Common myeloid progenitor, CD34-positive (primary cell): ENCODE results near the gene COX15. TPM values are rescaled to one million over a fixed set of nuclear protein-coding genes. Genes with fewer than 3 reads are reported as not detected.

Experiments used
- CTCF ChIA-PET: fragments of 350-600 bp; sonication (Branson Sonifier 250); formaldehyde crosslinking; loops from one replicate; lab custom pipeline; 2021; ENCODE audit warnings: antibody characterized with exemption; lab: Charles Lee
- POLR2A ChIA-PET: fragments of 350-600 bp; sonication (Branson Sonifier 250); formaldehyde crosslinking; loops from one replicate; lab custom pipeline; 2021; ENCODE audit warnings: antibody characterized with exemption; lab: Charles Lee
- DNase-seq, 3 donors: peaks; one replicate each; pipeline versions ENCODE4 v3.0.0 to v3.0.0-alpha.2; 2013
- H3K27ac ChIP-seq, 2 experiments: 1 replicate in 1 of 2; 2 replicates in 1 of 2; pipeline ENCODE4 v1.7.0; 2013; ENCODE audit warnings: inconsistent platforms in 2 of 2, low read length in 2 of 2, mild to moderate bottlenecking in 2 of 2, low read depth in 1 of 2, moderate library complexity in 1 of 2; ENCODE audit not compliant: severe bottlenecking in 2 of 2, insufficient read depth in 1 of 2, poor library complexity in 1 of 2
- H3K27me3 ChIP-seq, 5 experiments: replicated peaks in 2 of 5; 1 replicate in 3 of 5; 2 replicates in 2 of 5; pipeline versions ENCODE4 v1.6.1 to v1.7.0; 2013; ENCODE audit warnings: low read length in 4 of 5, mild to moderate bottlenecking in 2 of 5, moderate library complexity in 2 of 5, inconsistent platforms in 1 of 5; ENCODE audit not compliant: insufficient read depth in 5 of 5, control insufficient read depth in 4 of 5
- H3K36me3 ChIP-seq, 4 experiments: 1 replicate in 2 of 4; 2 replicates in 2 of 4; pipeline versions ENCODE4 v1.6.1 to v1.7.0; 2013; ENCODE audit warnings: low read length in 3 of 4, control low read depth in 1 of 4, mild to moderate bottlenecking in 1 of 4; ENCODE audit not compliant: control insufficient read depth in 4 of 4, insufficient read depth in 4 of 4
- H3K4me1 ChIP-seq, 4 experiments: 1 replicate in 3 of 4; 2 replicates in 1 of 4; pipeline versions ENCODE4 v1.6.1 to v1.7.1; 2013; ENCODE audit warnings: low read length in 3 of 4, mild to moderate bottlenecking in 3 of 4, control low read depth in 1 of 4, inconsistent platforms in 1 of 4, moderate library complexity in 1 of 4; ENCODE audit not compliant: control insufficient read depth in 4 of 4, insufficient read depth in 4 of 4; ENCODE audit errors: control extremely low read depth in 1 of 4
- H3K4me3 ChIP-seq, 7 experiments: 1 replicate in 4 of 7; 2 replicates in 3 of 7; pipeline versions ENCODE4 v1.5.1 to v1.7.0; 2013; ENCODE audit warnings: mild to moderate bottlenecking in 7 of 7, low read length in 6 of 7, moderate library complexity in 6 of 7, inconsistent platforms in 2 of 7, low read depth in 2 of 7, control low read depth in 1 of 7; ENCODE audit not compliant: insufficient read depth in 4 of 7, control insufficient read depth in 1 of 7; ENCODE audit errors: extremely low read depth in 1 of 7
- H3K9me3 ChIP-seq, 5 experiments: 1 replicate in 4 of 5; 2 replicates in 1 of 5; pipeline versions ENCODE4 v1.6.1 to v1.7.1; 2013; ENCODE audit warnings: low read length in 4 of 5, mild to moderate bottlenecking in 2 of 5, inconsistent platforms in 1 of 5, low read depth in 1 of 5, moderate library complexity in 1 of 5; ENCODE audit not compliant: control insufficient read depth in 4 of 5, insufficient read depth in 2 of 5; ENCODE audit errors: control extremely low read depth in 1 of 5
- WGBS: methylation state at CpG from one replicate; pipeline ENCODE4 v1.1.5; 2013; ENCODE audit not compliant: insufficient coverage; 5-methylcytosine and 5-hydroxymethylcytosine counted together
- polyA plus RNA-seq: library from polyadenylated mRNA; unstranded; fragments of 120-200 nt; gene quantifications from one replicate; pipeline ENCODE4 v1.2.1, GENCODE V29; 2013

The COX15 gene
- polyA plus RNA-seq = 39.3 TPM

GRCh38 chr10:99732033-99732842 lies at the start of gene COX15, which contains the start of gene CUTC:
COX15 (minus strand) TSS chr10:99732127; CDS start chr10:99732049, 78 bp downstream.
CUTC (plus strand) TSS chr10:99732234; CDS start chr10:99732349, 115 bp downstream.
- POLR2A ChIA-PET = no interaction called here
- H3K27me3 ChIP-seq = no peaks in the 10 kb centered on the region
- WGBS = 0% methylated on average over 73 of the region's 73 CpGs
- H3K9me3 ChIP-seq = no peaks in the 10 kb centered on the region
- DNase-seq = peak; percentile 97 to 98 (median 98)
- peak within 1 kb of the TSS; percentile 81 to 85 for H3K27ac ChIP-seq
- H3K36me3 ChIP-seq = peaks cover 0 to 29% (median 18%) of the 10 kb centered on the region in 4 experiments
- peaks cover 7 to 22% (median 14%) of the 10 kb centered on the region in 4 experiments for H3K4me1 ChIP-seq
- CTCF ChIA-PET = interaction anchor here (0.5 to 1.7 kb wide), 9 partner anchors 9 to 464 kb away, joined by 3 to 7 read pairs (median 3); no protein-coding TSS in a partner anchor
- H3K4me3 ChIP-seq = peak within 1 kb of the TSS; percentile 80 to 99 (median 95)

GRCh38 chr10:99779335-99779734 lies 47.4 kb upstream of the COX15 start:
- ChIA-PET POLR2A (no interaction called here), CTCF (no interaction called here)

GRCh38 chr10:99777918-99778714 lies 46.2 kb upstream of the COX15 start:
- H3K9me3 ChIP-seq = peaks cover 0 to 3% (median 0%) of the 10 kb centered on the region in 5 experiments
- no peaks in the 10 kb centered on the region for H3K27me3 ChIP-seq
- no peak overlapping the region for H3K4me3 ChIP-seq
- POLR2A ChIA-PET = no interaction called here
- WGBS = no CpG with 5 or more reads among the region's 1 CpG
- peak in 1 of 3 donors; percentile 12 for DNase-seq
- H3K4me1 ChIP-seq = peaks cover 4 to 38% (median 8%) of the 10 kb centered on the region in 4 experiments
- no peak overlapping the region for H3K27ac ChIP-seq
- H3K36me3 ChIP-seq = no peaks in the 10 kb centered on the region
- CTCF ChIA-PET = no interaction called here

More at GRCh38 chr10:99779335-99779734, 47.4 kb upstream of the COX15 start:
- H3K36me3 ChIP-seq = no peaks in the 10 kb centered on the region
- no peaks in the 10 kb centered on the region for H3K27me3 ChIP-seq
- WGBS = 67% methylated on average over 2 of the region's 4 CpGs
- DNase-seq = peak in 2 of 3 donors; percentile 42 to 44
- H3K9me3 ChIP-seq = peaks cover 0 to 3% (median 0%) of the 10 kb centered on the region in 5 experiments
- peak overlapping the region in 2 of 7 experiments; percentile 17 to 56 for H3K4me3 ChIP-seq
- H3K4me1 ChIP-seq = peaks cover 4 to 38% (median 8%) of the 10 kb centered on the region in 4 experiments
- H3K27ac ChIP-seq = no peak overlapping the region

DNA sequence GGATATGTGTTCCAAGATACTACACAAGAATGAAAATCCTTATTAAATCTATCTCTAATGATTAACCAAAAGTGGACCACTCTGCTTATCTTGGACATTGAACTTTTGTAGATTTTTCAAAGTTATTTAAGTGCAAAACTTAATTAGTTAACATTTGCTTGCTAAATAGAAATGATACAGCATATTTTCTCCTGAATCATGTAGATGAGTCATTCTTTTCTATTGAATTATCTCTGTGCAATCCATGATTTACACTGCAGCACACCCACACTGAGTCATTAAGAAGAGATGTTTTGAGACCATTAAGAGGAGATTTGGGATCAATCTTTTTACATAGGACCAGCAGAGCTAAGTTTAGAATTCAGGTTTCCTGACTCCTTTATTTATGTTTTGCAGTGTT lies 43.9 kb upstream of the COX15 start:
- no peak overlapping the region for H3K27ac ChIP-seq
- peak; percentile 33 to 81 (median 74) for DNase-seq
- CTCF ChIA-PET = no interaction called here
- no peak overlapping the region for H3K4me3 ChIP-seq
- POLR2A ChIA-PET = no interaction called here
- H3K36me3 ChIP-seq = no peaks in the 10 kb centered on the region
- H3K4me1 ChIP-seq = peaks cover 4 to 38% (median 8%) of the 10 kb centered on the region in 4 experiments
- H3K27me3 ChIP-seq = no peaks in the 10 kb centered on the region
- H3K9me3 ChIP-seq = peaks cover 0 to 3% (median 0%) of the 10 kb centered on the region in 5 experiments

- Histone ChIP-seq H3K27ac (no peak overlapping the region), H3K4me1 (no peaks in the 10 kb centered on the region), H3K4me3 (no peak overlapping the region), H3K36me3 (no peaks in the 10 kb centered on the region), H3K9me3 (no peaks in the 10 kb centered on the region), H3K27me3 (no peaks in the 10 kb centered on the region)
- no peak for DNase-seq
- CTCF ChIA-PET = no interaction called here
- POLR2A ChIA-PET = no interaction called here
- WGBS = 100% methylated on average over 1 of the region's 4 CpGs
These were observed 38.6 kb upstream of the COX15 start for GRCh38 chr10:99770408-99771045.

GRCh38 chr10:99769706-99770105 lies 37.8 kb upstream of the COX15 start:
- H3K27me3 ChIP-seq = no peaks in the 10 kb centered on the region

More at GRCh38 chr10:99769706-99770105, 37.8 kb upstream of the COX15 start:
- POLR2A ChIA-PET = no interaction called here
- Histone ChIP-seq H3K4me3 (no peak overlapping the region), H3K27ac (no peak overlapping the region), H3K9me3 (no peaks in the 10 kb centered on the region), H3K4me1 (no peaks in the 10 kb centered on the region), H3K36me3 (no peaks in the 10 kb centered on the region)
- DNase-seq = no peak
- CTCF ChIA-PET = interaction anchor here (1.0 kb wide), 1 partner anchor 10 kb away, joined by 3 read pairs; no protein-coding TSS in a partner anchor
- WGBS = 90% methylated on average over 2 of the region's 5 CpGs
